NT2/D1 (cell line): ENCODE data around the gene DYNLRB2.

ENCODE experiments used
- SUZ12 ChIP-seq: IDR thresholded peaks from 2 replicates; pipeline ENCODE4 v1.6.1; 2011; ENCODE audit not compliant: insufficient read length, insufficient read depth; ENCODE audit errors: extremely low read depth
- YY1 ChIP-seq: IDR thresholded peaks from 2 replicates; pipeline ENCODE4 v1.6.1; 2011; ENCODE audit not compliant: insufficient read length, insufficient read depth
- ZNF274 ChIP-seq: IDR thresholded peaks from 2 replicates; pipeline ENCODE4 v1.6.1; 2011; ENCODE audit warnings: mild to moderate bottlenecking, low read depth, low read length

DNA sequence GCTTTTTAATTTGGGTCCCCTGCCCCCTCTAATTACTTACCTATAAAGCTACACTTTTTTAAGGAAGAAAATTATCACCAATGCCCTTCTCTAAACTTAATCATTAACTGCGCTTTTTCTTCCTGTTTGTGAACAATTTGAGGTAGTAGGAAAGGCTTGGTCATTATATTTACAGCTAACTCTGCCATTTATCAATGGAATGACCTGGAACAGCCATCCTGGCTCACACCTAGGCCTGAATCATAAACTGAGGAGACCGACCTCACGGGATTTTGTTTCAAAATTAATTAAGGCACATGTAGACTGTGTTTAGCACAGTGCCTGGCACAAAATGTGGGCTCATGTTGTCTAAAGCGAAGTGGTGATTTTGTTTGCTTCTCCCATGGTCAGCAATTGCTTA is 15.4 kb upstream of the DYNLRB2 start:
- no peak for TF ChIP-seq ZNF274
- TF ChIP-seq SUZ12 = no peak
- no peak for TF ChIP-seq YY1
